SU-DHL-6 (cell line): ENCODE results near the gene ZNF154.

Experiments
- CTCF ChIP-seq: fragments of 200-600 bp; sonication (generic); IDR thresholded peaks from one replicate; pipeline ENCODE4 v1.5.1; 2017; ENCODE audit warnings: antibody characterized with exemption, mild to moderate bottlenecking, low read length, moderate library complexity; ENCODE audit not compliant: insufficient read depth, poor library complexity, severe bottlenecking
- EZH2phosphoT487 ChIP-seq: fragments of 200-600 bp; sonication (generic), shearing (Covaris generic); conservative IDR thresholded peaks from 2 replicates; pipeline ENCODE4 v1.6.1; 2018; ENCODE audit warnings: mild to moderate bottlenecking, antibody characterized with exemption, low read length, moderate library complexity, mixed read lengths

GRCh38 chr19:57719901-57720519 lies 11.0 kb upstream of the ZNF154 start:
- TF ChIP-seq CTCF, result no peak
- no peak for TF ChIP-seq EZH2phosphoT487
